Measurements from ENCODE around the gene GNAI3.

DNA sequence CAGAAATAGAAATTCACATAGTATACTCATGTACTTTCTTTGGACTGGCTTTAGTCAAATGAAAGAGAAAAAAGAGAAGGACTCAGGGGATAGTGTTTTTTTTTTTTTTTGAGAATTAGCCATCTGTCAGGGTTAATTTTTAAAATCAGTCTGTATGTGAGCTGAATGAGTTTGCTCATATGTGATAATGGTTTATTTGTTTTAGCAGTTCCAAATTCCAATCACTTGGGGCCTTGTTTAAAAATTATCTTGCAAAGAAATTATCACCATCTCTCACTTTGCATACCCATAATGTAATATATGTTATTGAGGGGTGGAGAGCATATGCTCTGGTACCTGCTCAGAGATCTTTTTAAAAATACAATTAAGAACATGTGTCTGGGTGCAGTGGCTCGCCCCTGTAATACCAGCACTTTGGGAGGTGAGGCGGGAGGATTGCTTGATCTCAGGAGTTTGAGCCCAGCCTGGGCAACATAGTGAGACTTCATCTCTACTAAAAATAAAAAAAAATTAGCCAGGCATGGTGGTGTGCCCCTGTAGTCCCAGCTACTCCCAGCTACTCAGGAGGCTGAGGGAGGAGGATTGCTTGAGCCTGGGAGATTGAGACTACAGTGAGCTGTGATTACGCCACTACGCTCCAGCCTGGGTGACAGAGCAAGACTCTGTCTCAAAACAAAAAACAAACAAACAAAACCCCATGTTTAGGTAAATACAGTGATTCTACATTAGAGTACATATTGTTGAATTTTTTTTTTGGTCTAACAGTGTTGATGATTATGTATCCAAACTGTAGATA is 19.7 kb downstream of the GNAI3 start:
- no peak for TF ChIP-seq CSRNP3 (CRISPR knock-in tag; IDR thresholded peaks at IDR 0.05)
- TF ChIP-seq, protein P1, sequence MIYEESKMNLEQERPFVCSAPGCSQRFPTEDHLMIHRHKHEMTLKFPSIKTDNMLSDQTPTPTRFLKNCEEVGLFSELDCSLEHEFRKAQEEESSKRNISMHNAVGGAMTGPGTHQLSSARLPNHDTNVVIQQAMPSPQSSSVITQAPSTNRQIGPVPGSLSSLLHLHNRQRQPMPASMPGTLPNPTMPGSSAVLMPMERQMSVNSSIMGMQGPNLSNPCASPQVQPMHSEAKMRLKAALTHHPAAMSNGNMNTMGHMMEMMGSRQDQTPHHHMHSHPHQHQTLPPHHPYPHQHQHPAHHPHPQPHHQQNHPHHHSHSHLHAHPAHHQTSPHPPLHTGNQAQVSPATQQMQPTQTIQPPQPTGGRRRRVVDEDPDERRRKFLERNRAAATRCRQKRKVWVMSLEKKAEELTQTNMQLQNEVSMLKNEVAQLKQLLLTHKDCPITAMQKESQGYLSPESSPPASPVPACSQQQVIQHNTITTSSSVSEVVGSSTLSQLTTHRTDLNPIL (CRISPR knock-in tag; IDR thresholded peaks at IDR 0.05; ENCODE audit: low read depth), result no peak
